GM19043 (cell line): ENCODE measurements around the gene DEPP1.

Experiments used
- ATAC-seq: cut with Tn5 transposase; IDR thresholded peaks from one replicate; pipeline ENCODE4 v1.9.1; 2021; ENCODE audit warnings: low read depth; ENCODE audit not compliant: unreplicated experiment

The DEPP1 gene

GRCh38 chr10:44980309-44981171 lies 1.9 kb upstream of the DEPP1 start:
- no peak for ATAC-seq

GRCh38 chr10:44979281-44980191 lies 927 bp upstream of the DEPP1 start:
- no peak for ATAC-seq

DNA sequence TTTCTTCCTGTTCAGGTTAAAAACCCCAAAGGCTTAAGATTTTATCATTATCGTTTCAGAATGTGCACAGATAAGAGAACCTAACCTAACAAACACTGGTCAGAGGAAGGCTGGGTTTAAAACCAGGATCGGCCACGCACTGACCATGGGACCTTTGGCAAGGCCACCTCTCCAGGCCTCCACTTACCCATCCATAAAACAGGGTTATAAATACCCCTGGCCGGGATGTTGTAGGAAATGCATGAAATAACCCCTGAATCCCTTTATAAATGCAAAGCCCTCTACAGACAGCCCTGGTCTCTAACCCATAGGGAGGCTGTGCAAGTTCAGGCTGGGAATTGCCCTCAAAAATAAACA lies 418 bp downstream of the DEPP1 start:
- ATAC-seq: no peak

DNA sequence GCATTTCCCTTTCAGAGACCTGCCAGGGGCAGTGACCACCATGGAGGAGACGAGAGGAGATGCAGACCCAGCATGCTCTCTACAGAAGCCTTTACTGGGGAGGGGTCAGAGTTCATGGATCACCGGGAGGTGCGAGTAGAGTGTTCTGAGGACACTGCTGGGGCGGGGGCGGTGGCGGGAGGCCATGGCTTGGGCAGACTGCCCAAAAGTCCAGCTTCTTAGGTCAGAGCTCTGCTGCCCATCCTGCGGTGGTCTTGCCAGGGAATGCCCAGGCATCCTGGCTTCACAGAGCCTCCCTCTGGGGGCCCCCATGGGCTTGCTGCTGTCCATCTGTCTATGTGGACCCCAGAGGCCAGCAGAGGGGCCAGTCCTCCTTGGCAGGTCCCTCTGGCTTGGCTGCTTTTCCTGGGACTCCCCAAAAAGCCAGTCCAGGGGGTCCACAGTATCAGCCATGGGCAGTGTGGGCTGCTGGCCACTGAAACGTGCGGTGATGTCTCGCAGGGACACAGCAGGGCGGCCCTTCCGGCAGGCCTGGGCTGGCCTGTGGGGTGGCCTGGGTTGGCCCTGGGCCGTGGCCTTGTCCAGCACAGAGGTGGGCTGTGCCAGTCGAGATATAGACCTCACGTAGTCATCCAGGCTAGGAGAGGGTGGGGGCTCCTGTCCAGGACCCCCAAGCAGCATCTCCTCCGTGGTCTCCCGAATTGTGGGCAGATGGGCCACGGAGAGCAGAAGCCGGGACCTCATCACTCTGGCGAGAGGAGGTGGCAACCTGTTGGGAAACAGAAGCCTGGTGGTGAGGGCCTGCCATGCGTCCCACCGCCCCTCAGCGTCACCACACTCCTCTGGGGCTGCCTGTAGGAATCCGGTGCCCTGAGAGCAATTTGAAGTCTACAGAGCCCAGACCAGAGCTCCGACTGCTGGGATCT lies 1.1 kb downstream of the DEPP1 start:
- ATAC-seq: no peak

GRCh38 chr10:44976352-44977198 lies 2.0 kb downstream of the DEPP1 start:
- no peak for ATAC-seq

- no peak for ATAC-seq
These were observed 2.9 kb downstream of the DEPP1 start for GRCh38 chr10:44975431-44976331.

DNA sequence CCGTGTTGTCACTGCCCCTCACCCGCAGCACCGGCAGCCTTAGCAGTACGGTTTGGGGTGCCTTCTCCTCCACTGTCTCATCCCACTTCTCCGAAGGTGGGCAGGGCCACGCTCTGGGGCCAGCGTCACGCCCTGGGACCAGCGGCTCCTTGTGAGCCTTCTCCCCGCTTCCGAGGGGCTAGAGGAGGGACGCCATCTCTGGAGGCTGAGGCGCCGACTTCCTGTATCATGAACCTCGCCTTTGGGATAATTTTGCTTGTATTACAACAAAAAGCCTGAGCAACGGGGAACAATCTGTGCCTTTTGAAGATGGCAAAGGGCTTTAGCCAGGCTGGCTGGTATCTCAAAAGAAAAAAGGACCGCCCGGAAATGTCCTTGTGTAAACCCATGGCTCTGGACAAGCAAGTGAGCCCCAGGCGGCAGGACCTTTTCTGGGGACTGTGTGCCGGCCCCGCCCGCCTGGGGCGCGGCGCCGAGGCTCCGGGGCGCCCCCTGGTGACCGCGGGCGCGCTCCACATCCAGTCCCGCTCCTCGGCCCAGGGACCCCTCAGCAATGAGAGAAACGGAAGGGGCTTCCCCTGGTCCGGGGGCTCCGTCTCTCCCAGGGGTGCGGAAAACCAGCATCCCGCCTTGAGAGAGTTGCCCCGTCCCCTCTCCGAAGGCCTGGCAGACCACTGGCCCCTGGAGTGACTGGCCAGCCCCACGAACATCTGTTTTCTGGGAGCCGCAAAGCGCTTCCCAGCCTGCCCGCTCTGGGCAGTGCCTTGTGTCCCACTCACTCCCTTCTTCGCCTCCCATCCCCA lies 3.8 kb downstream of the DEPP1 start:
- ATAC-seq: peak; percentile 73

DNA sequence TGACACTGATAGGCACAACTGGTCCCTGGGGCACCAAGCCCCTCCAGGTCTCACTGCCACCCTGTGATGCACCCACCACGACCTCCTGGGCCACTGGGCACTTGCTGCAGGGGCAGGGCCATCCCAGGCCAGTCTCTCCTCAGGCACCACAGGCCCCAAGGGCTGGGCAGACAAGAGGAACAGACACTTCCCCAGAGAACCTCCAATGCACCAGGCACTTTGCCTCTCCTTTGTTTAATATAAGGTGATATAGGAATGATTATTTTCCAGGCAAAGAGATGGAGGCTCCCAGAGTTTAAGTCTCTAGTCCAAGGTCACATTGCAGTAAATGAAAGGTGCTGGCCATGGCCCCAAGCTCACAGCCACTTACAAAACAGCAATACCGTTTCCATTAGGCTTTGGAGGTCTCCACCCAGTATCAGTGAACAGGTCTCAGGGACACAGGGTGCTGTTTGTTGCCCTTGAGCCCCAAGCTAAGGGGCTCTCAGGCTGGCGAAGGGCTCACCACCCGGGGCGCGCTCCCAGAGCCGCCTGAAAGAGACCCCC lies 4.5 kb downstream of the DEPP1 start:
- ATAC-seq: no peak

DNA sequence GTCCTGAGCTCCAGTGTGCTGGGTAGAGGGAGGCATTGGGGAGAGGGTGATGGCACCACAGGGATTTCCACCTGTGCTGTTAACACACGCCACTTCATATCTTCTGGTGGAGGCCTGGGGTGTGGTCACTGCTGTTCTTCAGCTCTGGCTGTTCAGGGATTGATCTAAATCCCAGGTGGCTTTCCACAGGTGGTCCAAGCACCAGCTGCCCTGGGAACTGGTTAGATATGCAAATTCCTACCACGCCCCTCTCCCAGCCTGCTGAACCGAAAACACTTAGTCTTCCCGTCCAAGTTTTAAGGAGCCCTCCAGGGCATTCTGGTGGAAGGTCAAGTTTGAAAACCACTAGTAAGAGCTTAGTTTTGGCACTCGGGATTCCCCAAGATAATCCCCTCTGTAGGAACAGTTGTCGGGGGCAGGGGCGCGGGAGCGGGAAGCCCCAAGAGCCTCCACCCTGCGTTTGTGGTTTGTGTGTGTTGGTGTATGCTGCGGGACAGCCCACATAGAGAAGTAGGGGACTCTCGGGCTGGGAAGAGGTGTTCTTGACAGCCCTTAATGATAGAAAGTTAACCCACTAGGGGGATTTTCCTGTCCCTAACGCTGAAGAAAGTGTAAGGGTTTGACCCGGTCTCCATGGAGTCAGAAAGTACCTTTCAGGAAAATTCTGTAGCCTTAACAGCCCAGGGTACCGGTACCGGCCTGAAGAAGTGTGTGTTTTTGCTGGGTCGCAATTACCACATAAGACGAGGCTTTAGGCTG lies 5.1 kb downstream of the DEPP1 start:
- ATAC-seq: no peak

GRCh38 chr10:44972874-44973306 lies 5.7 kb downstream of the DEPP1 start:
- no peak for ATAC-seq

GRCh38 chr10:44971935-44972757 lies 6.5 kb downstream of the DEPP1 start:
- no peak for ATAC-seq

DNA sequence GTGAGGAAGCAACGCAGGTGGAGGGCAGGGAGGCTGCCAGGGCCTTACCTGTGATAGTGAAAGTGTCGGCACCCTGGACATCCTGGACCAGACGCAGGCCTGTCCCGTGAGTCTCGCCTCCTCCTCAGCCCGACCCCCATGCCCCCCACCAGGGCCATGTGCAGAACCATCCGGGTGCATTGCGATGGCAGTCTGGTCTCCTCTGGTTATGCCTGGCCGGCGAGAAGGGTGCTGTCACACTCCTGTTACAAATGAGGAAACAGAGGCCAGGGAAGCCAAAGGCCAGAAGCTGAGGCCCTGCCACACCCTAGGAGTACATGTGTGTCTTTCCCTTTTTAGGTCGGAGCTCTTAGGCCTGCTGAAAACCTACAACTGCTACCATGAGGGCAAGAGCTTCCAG lies 7.2 kb downstream of the DEPP1 start:
- ATAC-seq: no peak

- ATAC-seq: no peak
These were observed 7.7 kb downstream of the DEPP1 start for GRCh38 chr10:44970812-44971395.

- no peak for ATAC-seq
These were observed 8.8 kb downstream of the DEPP1 start for GRCh38 chr10:44969854-44970253.

GRCh38 chr10:44968500-44969400 lies 9.9 kb downstream of the DEPP1 start:
- ATAC-seq: no peak
